Measurements from ENCODE around the gene UBE2G2. TPM values are rescaled to one million over a fixed set of nuclear protein-coding genes. Genes with fewer than 3 reads are reported as not detected.

UBE2G2 gene
- total RNA-seq, 1 experiment from 2014 or later, result 117 TPM

- Mint-ChIP-seq H3K27me3 (ENCODE audit: low read depth) (no peaks in the 10 kb centered on the region), H3K27ac (no peak overlapping the region), H3K9me3 (no peaks in the 10 kb centered on the region), H3K4me1 (no peaks in the 10 kb centered on the region), H3K36me3 (no peaks in the 10 kb centered on the region), H3K4me3 (no peak overlapping the region)
- POLR2A ChIA-PET, result no interaction called here
- CTCF ChIA-PET, result no interaction called here
- TF ChIP-seq FOXP1 (CRISPR knock-in tag; IDR thresholded peaks at IDR 0.05; ENCODE audit: borderline replicate concordance) (no peak), NR1H2 (CRISPR knock-in tag; IDR thresholded peaks at IDR 0.05) (no peak), TCF7 (CRISPR knock-in tag; IDR thresholded peaks at IDR 0.05; ENCODE audit: low read depth) (no peak), HMGA2 (CRISPR knock-in tag; IDR thresholded peaks at IDR 0.05) (no peak), CBFB (CRISPR knock-in tag; IDR thresholded peaks at IDR 0.05; ENCODE audit: low read depth) (no peak), PRRX2 (CRISPR knock-in tag; IDR thresholded peaks at IDR 0.05) (no peak)
- ATAC-seq (peak; percentile 52), DNase-seq (ENCODE audit: low spot score) (no peak)
These were observed 35.9 kb upstream of the UBE2G2 start for GRCh38 chr21:44837537-44837936.

- Mint-ChIP-seq H3K36me3 (no peaks in the 10 kb centered on the region), H3K4me3 (no peak overlapping the region)
These were observed 35.2 kb upstream of the UBE2G2 start for GRCh38 chr21:44836666-44837471.

GRCh38 chr21:44836349-44836665 is 34.7 kb upstream of the UBE2G2 start:
- no peaks in the 10 kb centered on the region for H3K4me1 Mint-ChIP-seq
- ChIA-PET CTCF (no interaction called here), POLR2A (no interaction called here)
- DNase-seq (ENCODE audit: low spot score) (no peak), ATAC-seq (no peak)
- no peaks in the 10 kb centered on the region for H3K9me3 Mint-ChIP-seq
- no peaks in the 10 kb centered on the region for H3K36me3 Mint-ChIP-seq
- no peak overlapping the region for H3K27ac Mint-ChIP-seq
- no peak overlapping the region for H3K4me3 Mint-ChIP-seq
- TF ChIP-seq ZMAT4 (CRISPR knock-in tag; IDR thresholded peaks at IDR 0.05) (no peak), KAT7 (CRISPR knock-in tag; IDR thresholded peaks at IDR 0.05; ENCODE audit: borderline replicate concordance) (no peak), NR1H2 (CRISPR knock-in tag; IDR thresholded peaks at IDR 0.05) (no peak), TEAD1 (CRISPR knock-in tag; IDR thresholded peaks at IDR 0.05) (no peak)
- H3K27me3 Mint-ChIP-seq (ENCODE audit: low read depth), result no peaks in the 10 kb centered on the region

More at GRCh38 chr21:44836666-44837471, 35.2 kb upstream of the UBE2G2 start:
- TF ChIP-seq ERG (CRISPR knock-in tag; IDR thresholded peaks at IDR 0.05), result no peak
- no peak for TF ChIP-seq FOXP1 (CRISPR knock-in tag; IDR thresholded peaks at IDR 0.05; ENCODE audit: borderline replicate concordance)
- no peak for TF ChIP-seq ZNF281 (CRISPR knock-in tag; IDR thresholded peaks at IDR 0.05)
- Mint-ChIP-seq H3K4me1 (no peaks in the 10 kb centered on the region), H3K27me3 (ENCODE audit: low read depth) (no peaks in the 10 kb centered on the region), H3K9me3 (no peaks in the 10 kb centered on the region), H3K27ac (no peak overlapping the region)
- ATAC-seq (no peak), DNase-seq (ENCODE audit: low spot score) (no peak)
- ChIA-PET CTCF (interaction anchor here (0.5 kb wide), 1 partner anchor 53 kb away, joined by 4 read pairs; no protein-coding TSS in a partner anchor), POLR2A (interaction anchor here (0.6 kb wide), 1 partner anchor 19 kb away, joined by 3 read pairs; the partner anchor contains the start of gene SUMO3)

- POLR2A ChIA-PET, result no interaction called here
- no peak overlapping the region for H3K27ac Mint-ChIP-seq
- no peak for DNase-seq (ENCODE audit: low spot score)
- CTCF ChIA-PET, result interaction anchor here (0.6 kb wide), 1 partner anchor 96 kb away, joined by 3 read pairs; no protein-coding TSS in a partner anchor
- H3K27me3 Mint-ChIP-seq (ENCODE audit: low read depth), result no peaks in the 10 kb centered on the region
- H3K36me3 Mint-ChIP-seq, result no peaks in the 10 kb centered on the region
- no peak for ATAC-seq
- H3K4me1 Mint-ChIP-seq, result no peaks in the 10 kb centered on the region
- no peak overlapping the region for H3K4me3 Mint-ChIP-seq
- H3K9me3 Mint-ChIP-seq, result no peaks in the 10 kb centered on the region
- TF ChIP-seq CDX4 (CRISPR knock-in tag; IDR thresholded peaks at IDR 0.05; ENCODE audit: borderline replicate concordance), result no peak
- TF ChIP-seq ZNF121 (CRISPR knock-in tag; IDR thresholded peaks at IDR 0.05), result no peak
- no peak for TF ChIP-seq CBFB (CRISPR knock-in tag; IDR thresholded peaks at IDR 0.05; ENCODE audit: low read depth)
- no peak for TF ChIP-seq ZSCAN18 (CRISPR knock-in tag; IDR thresholded peaks at IDR 0.05)
- no peak for TF ChIP-seq KAT7 (CRISPR knock-in tag; IDR thresholded peaks at IDR 0.05; ENCODE audit: borderline replicate concordance)
- TF ChIP-seq ARID4B (CRISPR knock-in tag; IDR thresholded peaks at IDR 0.05; ENCODE audit: borderline replicate concordance), result no peak
- no peak for TF ChIP-seq ZNF219 (CRISPR knock-in tag; IDR thresholded peaks at IDR 0.05; ENCODE audit: borderline replicate concordance)
- no peak for TF ChIP-seq ELF4 (CRISPR knock-in tag; IDR thresholded peaks at IDR 0.05; ENCODE audit: low read depth)
These were observed 34.0 kb upstream of the UBE2G2 start for GRCh38 chr21:44835647-44835973.
